NT2/D1 (cell line): ENCODE results near the gene RAB43.

Experiments used
- SUZ12 ChIP-seq: IDR thresholded peaks from 2 replicates; pipeline ENCODE4 v1.6.1; 2011; ENCODE audit not compliant: insufficient read length, insufficient read depth; ENCODE audit errors: extremely low read depth
- YY1 ChIP-seq: IDR thresholded peaks from 2 replicates; pipeline ENCODE4 v1.6.1; 2011; ENCODE audit not compliant: insufficient read length, insufficient read depth
- ZNF274 ChIP-seq: IDR thresholded peaks from 2 replicates; pipeline ENCODE4 v1.6.1; 2011; ENCODE audit warnings: mild to moderate bottlenecking, low read depth, low read length

DNA sequence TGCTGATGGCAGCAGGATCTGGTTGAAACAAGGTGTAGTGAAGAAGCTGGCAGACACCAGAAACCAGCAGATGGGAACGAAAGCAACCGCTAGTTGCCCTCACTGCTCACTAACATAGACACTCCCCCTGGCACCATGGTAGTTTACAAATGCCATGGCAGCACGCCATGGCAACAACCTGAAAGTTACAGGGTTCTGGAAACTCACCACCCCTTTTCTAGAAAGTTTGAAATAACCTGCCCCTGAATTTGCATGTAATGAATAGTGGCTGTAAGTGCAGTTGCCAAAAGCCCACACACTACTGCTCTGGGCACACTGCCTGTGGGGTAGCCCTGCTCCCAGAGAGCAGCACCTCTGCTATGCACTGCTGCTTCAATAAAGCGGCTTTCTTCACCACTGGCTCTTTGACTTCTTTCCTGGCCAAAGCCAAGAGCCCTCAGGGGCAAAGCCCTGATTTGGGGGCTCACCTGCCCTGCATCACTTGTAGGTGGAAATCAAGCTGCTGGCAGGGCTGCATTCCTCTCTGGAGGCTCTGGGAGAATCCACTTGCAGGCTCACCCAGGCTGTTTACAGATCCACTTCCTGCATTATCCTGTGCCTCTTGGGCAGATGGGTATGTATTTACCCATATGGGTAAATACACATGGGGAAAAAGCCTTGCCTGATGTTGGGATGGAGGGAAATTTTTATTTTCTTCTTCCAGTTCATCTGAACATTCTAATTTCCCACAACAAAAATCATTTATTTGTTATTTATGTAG is 63.0 kb downstream of the RAB43 start:
- TF ChIP-seq ZNF274 (no peak), SUZ12 (no peak), YY1 (no peak)
